GM06990 (cell line): ENCODE results near the gene RET.

Experiments used
- DNase-seq: peaks from one replicate; pipeline ENCODE4 v3.0.0-alpha.2; 2011; ENCODE audit not compliant: insufficient read length; ENCODE audit errors: extremely low read depth
- H3K27me3 ChIP-seq: replicated peaks from 2 replicates; pipeline ENCODE4 v1.6.0; 2011; ENCODE audit warnings: low read length; ENCODE audit not compliant: control insufficient read depth, insufficient read depth
- H3K36me3 ChIP-seq: 2 replicates; pipeline ENCODE4 v1.5.1; 2011; ENCODE audit warnings: low read length; ENCODE audit not compliant: control insufficient read depth, insufficient read depth
- H3K4me3 ChIP-seq: replicated peaks from 2 replicates; pipeline ENCODE4 v1.5.1; 2011; ENCODE audit warnings: low read depth, mild to moderate bottlenecking, control low read depth, low read length
- CTCF ChIP-seq: IDR thresholded peaks from 2 replicates; pipeline ENCODE4 v1.5.1; 2011; ENCODE audit warnings: low read length, control low read depth, mild to moderate bottlenecking, inconsistent platforms; ENCODE audit not compliant: insufficient read depth, poor library complexity, severe bottlenecking

Gene RET

GRCh38 chr10:43035800-43036199, 41.1 kb upstream of the RET start:
- Histone ChIP-seq H3K4me3 (no peak overlapping the region), H3K36me3 (no peaks in the 10 kb centered on the region), H3K27me3 (no peaks in the 10 kb centered on the region)
- no peak for DNase-seq
- no peak for TF ChIP-seq CTCF

- H3K36me3 ChIP-seq: no peaks in the 10 kb centered on the region
- TF ChIP-seq CTCF: no peak
- DNase-seq: no peak
- no peak overlapping the region for H3K4me3 ChIP-seq
- H3K27me3 ChIP-seq: no peaks in the 10 kb centered on the region
Observed at GRCh38 chr10:43036481-43037428, 40.1 kb upstream of the RET start.

GRCh38 chr10:43037440-43037839, 39.4 kb upstream of the RET start:
- H3K4me3 ChIP-seq: no peak overlapping the region
- H3K27me3 ChIP-seq: no peaks in the 10 kb centered on the region
- no peaks in the 10 kb centered on the region for H3K36me3 ChIP-seq
- no peak for DNase-seq
- no peak for TF ChIP-seq CTCF

GRCh38 chr10:43037942-43038782, 38.7 kb upstream of the RET start:
- no peak for TF ChIP-seq CTCF
- no peak for DNase-seq
- Histone ChIP-seq H3K4me3 (no peak overlapping the region), H3K27me3 (no peaks in the 10 kb centered on the region), H3K36me3 (no peaks in the 10 kb centered on the region)

- TF ChIP-seq CTCF: no peak
- Histone ChIP-seq H3K36me3 (no peaks in the 10 kb centered on the region), H3K27me3 (no peaks in the 10 kb centered on the region), H3K4me3 (no peak overlapping the region)
- DNase-seq: no peak
Observed at GRCh38 chr10:43038783-43039623, 37.9 kb upstream of the RET start.
